Measurements from ENCODE around the gene BZW1.
"Not testable (repeated sequence)": the region's sequence is repeated elsewhere in the genome, so short reads cannot be mapped to it uniquely, and the experiment has no call there.

BZW1 gene

GRCh38 chr2:200791905-200792304 lies 19.8 kb upstream of the BZW1 start:
- H3K27me3 ChIP-seq (replicated peaks; ENCODE audit: control insufficient read depth, insufficient read depth, low read length) = no peaks in the 10 kb centered on the region
- H3K4me1 ChIP-seq (ENCODE audit: control insufficient read depth, insufficient read depth, low read length) = peaks cover 43% of the 10 kb centered on the region
- H3K9me3 ChIP-seq (ENCODE audit: control insufficient read depth, low read length) = no peaks in the 10 kb centered on the region
- DNase-seq (ENCODE audit: low read depth) = no peak
- H3K36me3 ChIP-seq (ENCODE audit: control insufficient read depth, insufficient read depth, low read length, severe bottlenecking) = no peaks in the 10 kb centered on the region
- no peak overlapping the region for H3K4me3 ChIP-seq (ENCODE audit: low read length)
- no peak overlapping the region for H3K9ac ChIP-seq (ENCODE audit: low read length)

GRCh38 chr2:200794143-200794542 lies 17.6 kb upstream of the BZW1 start:
- Histone ChIP-seq H3K27me3 (replicated peaks; ENCODE audit: control insufficient read depth, insufficient read depth, low read length) (no peaks in the 10 kb centered on the region), H3K9ac (ENCODE audit: low read length) (no peak overlapping the region), H3K4me1 (ENCODE audit: control insufficient read depth, insufficient read depth, low read length) (peaks cover 33% of the 10 kb centered on the region), H3K4me3 (ENCODE audit: low read length) (no peak overlapping the region), H3K9me3 (ENCODE audit: control insufficient read depth, low read length) (no peaks in the 10 kb centered on the region), H3K36me3 (ENCODE audit: control insufficient read depth, insufficient read depth, low read length, severe bottlenecking) (no peaks in the 10 kb centered on the region)
- DNase-seq (ENCODE audit: low read depth) = no peak

- DNase-seq (ENCODE audit: low read depth) = peak; percentile 64
- no peaks in the 10 kb centered on the region for H3K9me3 ChIP-seq (ENCODE audit: control insufficient read depth, low read length)
- peaks cover 33% of the 10 kb centered on the region for H3K4me1 ChIP-seq (ENCODE audit: control insufficient read depth, insufficient read depth, low read length)
Observed at GRCh38 chr2:200795028-200795440, 16.7 kb upstream of the BZW1 start.

GRCh38 chr2:200796561-200796960 lies 15.1 kb upstream of the BZW1 start:
- no peaks in the 10 kb centered on the region for H3K9me3 ChIP-seq (ENCODE audit: control insufficient read depth, low read length)
- DNase-seq (ENCODE audit: low read depth) = no peak
- H3K4me3 ChIP-seq (ENCODE audit: low read length) = peak overlapping the region; percentile 38
- H3K4me1 ChIP-seq (ENCODE audit: control insufficient read depth, insufficient read depth, low read length) = peaks cover 28% of the 10 kb centered on the region
- no peaks in the 10 kb centered on the region for H3K27me3 ChIP-seq (replicated peaks; ENCODE audit: control insufficient read depth, insufficient read depth, low read length)
- no peaks in the 10 kb centered on the region for H3K36me3 ChIP-seq (ENCODE audit: control insufficient read depth, insufficient read depth, low read length, severe bottlenecking)
- peak overlapping the region; percentile 50 for H3K9ac ChIP-seq (ENCODE audit: low read length)

More at GRCh38 chr2:200795028-200795440, 16.7 kb upstream of the BZW1 start:
- H3K36me3 ChIP-seq (ENCODE audit: control insufficient read depth, insufficient read depth, low read length, severe bottlenecking) = no peaks in the 10 kb centered on the region
- H3K27me3 ChIP-seq (replicated peaks; ENCODE audit: control insufficient read depth, insufficient read depth, low read length) = no peaks in the 10 kb centered on the region
- no peak overlapping the region for H3K4me3 ChIP-seq (ENCODE audit: low read length)
- no peak overlapping the region for H3K9ac ChIP-seq (ENCODE audit: low read length)

- peak; percentile 68 for DNase-seq (ENCODE audit: low read depth)
- Histone ChIP-seq H3K27me3 (replicated peaks; ENCODE audit: control insufficient read depth, insufficient read depth, low read length) (no peaks in the 10 kb centered on the region), H3K4me1 (ENCODE audit: control insufficient read depth, insufficient read depth, low read length) (peaks cover 28% of the 10 kb centered on the region), H3K9me3 (ENCODE audit: control insufficient read depth, low read length) (no peaks in the 10 kb centered on the region), H3K36me3 (ENCODE audit: control insufficient read depth, insufficient read depth, low read length, severe bottlenecking) (no peaks in the 10 kb centered on the region), H3K4me3 (ENCODE audit: low read length) (peak overlapping the region; percentile 38), H3K9ac (ENCODE audit: low read length) (peak overlapping the region; percentile 50)
Observed at GRCh38 chr2:200797242-200797770, 14.4 kb upstream of the BZW1 start.

GRCh38 chr2:200798514-200798913 lies 13.2 kb upstream of the BZW1 start:
- Histone ChIP-seq H3K36me3 (ENCODE audit: control insufficient read depth, insufficient read depth, low read length, severe bottlenecking) (no peaks in the 10 kb centered on the region), H3K9me3 (ENCODE audit: control insufficient read depth, low read length) (no peaks in the 10 kb centered on the region), H3K4me1 (ENCODE audit: control insufficient read depth, insufficient read depth, low read length) (peaks cover 28% of the 10 kb centered on the region), H3K27me3 (replicated peaks; ENCODE audit: control insufficient read depth, insufficient read depth, low read length) (no peaks in the 10 kb centered on the region), H3K4me3 (ENCODE audit: low read length) (no peak overlapping the region), H3K9ac (ENCODE audit: low read length) (no peak overlapping the region)
- DNase-seq (ENCODE audit: low read depth) = no peak

- Histone ChIP-seq H3K4me1 (ENCODE audit: control insufficient read depth, insufficient read depth, low read length) (peaks cover 20% of the 10 kb centered on the region), H3K27me3 (replicated peaks; ENCODE audit: control insufficient read depth, insufficient read depth, low read length) (no peaks in the 10 kb centered on the region), H3K4me3 (ENCODE audit: low read length) (no peak overlapping the region), H3K9me3 (ENCODE audit: control insufficient read depth, low read length) (no peaks in the 10 kb centered on the region), H3K9ac (ENCODE audit: low read length) (no peak overlapping the region), H3K36me3 (ENCODE audit: control insufficient read depth, insufficient read depth, low read length, severe bottlenecking) (no peaks in the 10 kb centered on the region)
- DNase-seq (ENCODE audit: low read depth) = no peak
Observed at GRCh38 chr2:200800458-200800857, 11.3 kb upstream of the BZW1 start.

GRCh38 chr2:200801431-200801830 lies 10.3 kb upstream of the BZW1 start:
- not testable (repeated sequence) for H3K4me3 ChIP-seq (ENCODE audit: low read length); DNase-seq (ENCODE audit: low read depth); H3K9ac ChIP-seq (ENCODE audit: low read length)

GRCh38 chr2:200809506-200810251 lies 2.0 kb upstream of the BZW1 start:
- peak overlapping the region; percentile 87 for H3K4me3 ChIP-seq (ENCODE audit: low read length)

More at GRCh38 chr2:200801431-200801830, 10.3 kb upstream of the BZW1 start:
- H3K36me3 ChIP-seq (ENCODE audit: control insufficient read depth, insufficient read depth, low read length, severe bottlenecking); H3K27me3 ChIP-seq (replicated peaks; ENCODE audit: control insufficient read depth, insufficient read depth, low read length); H3K9me3 ChIP-seq (ENCODE audit: control insufficient read depth, low read length): not testable (repeated sequence)
- H3K4me1 ChIP-seq (ENCODE audit: control insufficient read depth, insufficient read depth, low read length) = peaks cover 14% of the 10 kb centered on the region

GRCh38 chr2:200810252-200810997 lies 1.3 kb upstream of the BZW1 start:
- H3K36me3 ChIP-seq (ENCODE audit: control insufficient read depth, insufficient read depth, low read length, severe bottlenecking) = peaks cover 21% of the 10 kb centered on the region
- no peaks in the 10 kb centered on the region for H3K9me3 ChIP-seq (ENCODE audit: control insufficient read depth, low read length)
- peak overlapping the region; percentile 87 for H3K4me3 ChIP-seq (ENCODE audit: low read length)
- H3K4me1 ChIP-seq (ENCODE audit: control insufficient read depth, insufficient read depth, low read length) = peaks cover 48% of the 10 kb centered on the region
- peak; percentile 68 for DNase-seq (ENCODE audit: low read depth)
- peak overlapping the region; percentile 99 for H3K9ac ChIP-seq (ENCODE audit: low read length)
- H3K27me3 ChIP-seq (replicated peaks; ENCODE audit: control insufficient read depth, insufficient read depth, low read length) = no peaks in the 10 kb centered on the region

More at GRCh38 chr2:200809506-200810251, 2.0 kb upstream of the BZW1 start:
- Histone ChIP-seq H3K9me3 (ENCODE audit: control insufficient read depth, low read length) (no peaks in the 10 kb centered on the region), H3K4me1 (ENCODE audit: control insufficient read depth, insufficient read depth, low read length) (peaks cover 41% of the 10 kb centered on the region), H3K36me3 (ENCODE audit: control insufficient read depth, insufficient read depth, low read length, severe bottlenecking) (peaks cover 13% of the 10 kb centered on the region), H3K27me3 (replicated peaks; ENCODE audit: control insufficient read depth, insufficient read depth, low read length) (no peaks in the 10 kb centered on the region), H3K9ac (ENCODE audit: low read length) (peak overlapping the region; percentile 99)
- peak; percentile 39 for DNase-seq (ENCODE audit: low read depth)

- Histone ChIP-seq H3K4me3 (ENCODE audit: low read length) (peak overlapping the region; percentile 87), H3K9ac (ENCODE audit: low read length) (peak overlapping the region; percentile 99), H3K27me3 (replicated peaks; ENCODE audit: control insufficient read depth, insufficient read depth, low read length) (no peaks in the 10 kb centered on the region), H3K9me3 (ENCODE audit: control insufficient read depth, low read length) (no peaks in the 10 kb centered on the region), H3K4me1 (ENCODE audit: control insufficient read depth, insufficient read depth, low read length) (peaks cover 53% of the 10 kb centered on the region), H3K36me3 (ENCODE audit: control insufficient read depth, insufficient read depth, low read length, severe bottlenecking) (peaks cover 26% of the 10 kb centered on the region)
- DNase-seq (ENCODE audit: low read depth) = no peak
Observed at GRCh38 chr2:200810998-200811332, 745 bp upstream of the BZW1 start.
